DMS53 treated with DMSO at 0.1 percent for 48 hours (cell line): ENCODE measurements around the gene TNFSF8.
A peak's percentile ranks its signal among the peaks of the same experiment; 100 is the strongest.

Experiments used
- DNase-seq: peaks from one replicate; lab custom pipeline; 2025; ENCODE audit not compliant: unreplicated experiment; lab: John Stamatoyannopoulos, UW

Gene TNFSF8

GRCh38 chr9:114906922-114907571 is 23.3 kb downstream of the TNFSF8 start:
- DNase-seq: peak; percentile 78

DNA sequence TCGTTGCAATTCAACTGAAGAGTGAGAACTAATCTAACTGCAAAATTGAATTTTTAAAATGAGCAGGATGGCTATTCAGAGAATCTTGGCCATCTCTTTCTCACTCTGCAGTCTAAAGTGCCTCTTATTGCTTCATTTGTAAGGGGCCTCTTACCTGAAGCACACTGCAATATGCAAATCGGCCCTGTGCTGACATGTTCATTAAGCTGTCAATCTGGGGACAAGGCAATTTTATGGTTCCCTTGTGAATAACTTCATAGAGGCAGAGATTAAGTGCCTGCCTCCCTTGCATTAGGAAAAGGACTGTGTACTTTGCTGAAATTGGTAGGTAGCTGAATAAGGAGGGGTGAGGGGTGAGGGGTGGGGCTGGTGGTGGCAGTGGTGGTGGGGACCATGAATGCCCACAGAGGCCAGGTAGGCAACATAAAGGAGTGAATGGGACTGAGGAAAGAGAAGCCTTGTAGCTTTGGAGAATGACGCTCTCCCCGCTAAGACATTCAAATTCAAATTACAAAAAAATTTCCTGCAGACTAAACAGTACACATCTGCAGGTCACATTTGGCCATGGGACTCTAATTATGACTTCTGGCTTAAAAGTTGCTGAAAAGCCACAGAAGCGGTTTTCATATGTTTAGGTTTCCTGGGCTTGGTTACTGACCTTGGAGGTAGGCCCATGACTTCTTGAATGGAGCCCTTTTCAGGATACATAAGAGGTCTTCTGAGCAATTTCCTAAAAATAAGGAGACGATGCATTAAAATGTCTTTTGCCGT is 25.0 kb downstream of the TNFSF8 start:
- DNase-seq: no peak

DNA sequence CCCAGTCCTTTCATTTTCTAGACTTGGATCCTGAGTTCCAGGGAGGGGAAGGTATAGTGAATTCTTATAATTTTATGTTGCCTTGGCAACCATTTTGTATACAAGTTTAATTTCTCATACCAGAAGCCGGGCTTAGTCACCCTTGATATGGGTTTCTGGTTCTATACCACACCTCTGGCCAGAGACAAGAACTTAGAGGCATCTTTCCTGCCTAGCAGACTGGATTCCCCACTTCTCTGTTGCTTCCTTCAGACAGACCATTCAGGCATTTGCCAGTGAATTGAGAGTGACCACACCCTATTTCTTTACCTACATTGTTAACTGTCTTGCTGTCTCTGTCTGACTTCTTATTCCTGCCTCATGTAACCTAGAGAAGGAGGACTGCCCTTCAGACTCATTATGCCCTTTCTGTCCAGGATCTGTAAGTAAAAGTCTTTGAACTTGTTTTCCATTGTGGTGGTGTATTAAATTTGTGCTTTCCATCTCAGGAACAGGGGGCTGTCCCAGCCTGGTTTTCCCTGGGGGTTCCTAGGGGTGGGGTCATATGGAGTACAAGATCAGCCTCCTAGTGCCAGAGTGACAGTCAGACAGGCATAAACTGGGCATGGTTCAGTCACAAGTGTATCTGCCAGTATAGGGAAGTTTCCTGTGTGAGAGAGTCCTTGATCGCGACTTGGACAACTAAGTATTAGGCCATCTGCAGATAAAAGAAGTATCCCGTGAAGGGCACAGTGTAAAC is 27.4 kb downstream of the TNFSF8 start:
- DNase-seq: no peak

DNA sequence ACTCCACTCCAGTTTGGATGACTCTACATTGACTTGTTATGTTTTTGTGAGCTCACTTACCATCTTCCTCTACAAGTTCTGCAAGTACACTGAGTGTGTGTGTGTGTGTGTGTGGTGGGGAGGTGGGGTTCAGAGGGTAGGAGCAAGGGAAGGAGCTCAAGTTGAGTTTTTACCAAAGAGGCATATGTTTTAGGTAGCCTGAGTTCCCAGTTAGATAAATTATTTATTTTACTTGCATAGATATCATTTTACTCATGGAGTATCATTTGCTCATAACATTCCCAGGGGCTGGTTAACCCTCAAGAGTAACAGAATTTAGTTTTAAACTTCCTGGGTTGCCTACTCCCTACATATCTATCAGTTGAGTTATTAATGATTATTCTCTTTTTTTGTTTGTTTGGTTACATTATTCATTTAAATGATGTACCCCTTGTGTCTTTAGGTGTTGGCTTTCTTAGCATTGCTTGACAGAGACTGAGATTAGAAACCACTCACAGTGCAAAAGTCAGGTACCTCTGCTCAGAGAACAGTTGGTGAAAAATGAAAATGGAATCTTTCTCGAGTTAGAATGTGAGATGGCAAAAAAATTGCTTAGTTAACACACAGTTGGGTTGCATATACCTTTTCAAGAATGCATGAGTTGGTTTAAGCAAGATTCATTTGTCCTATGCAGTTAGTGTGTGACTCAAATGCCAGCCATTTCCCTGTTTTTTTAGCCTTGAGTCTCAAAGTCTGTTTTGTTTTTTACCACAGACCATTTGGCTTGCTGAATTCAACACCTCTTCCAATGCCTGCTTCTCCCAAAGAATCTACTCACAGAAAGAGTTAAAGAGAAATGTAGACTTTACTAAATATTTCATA is 29.2 kb downstream of the TNFSF8 start:
- no peak for DNase-seq

DNA sequence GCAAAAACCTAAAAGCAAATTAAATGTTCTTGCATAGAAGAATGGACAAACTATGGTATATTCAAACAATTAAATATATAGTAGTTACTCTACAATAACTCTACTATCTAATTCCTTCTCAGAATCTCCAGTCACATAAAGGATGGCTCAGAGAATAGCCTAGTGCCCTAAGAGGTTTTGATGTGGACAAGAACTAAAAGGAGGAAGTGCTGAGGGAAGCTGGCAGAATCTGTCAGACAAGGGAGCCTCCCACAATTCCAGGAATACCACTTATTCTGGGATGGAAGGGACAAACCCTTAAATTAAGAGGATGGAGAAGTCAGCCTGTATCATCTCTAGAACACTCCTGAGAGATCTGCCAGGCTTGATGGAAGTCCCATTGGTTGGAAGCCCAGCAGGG is 30.4 kb downstream of the TNFSF8 start:
- no peak for DNase-seq

DNA sequence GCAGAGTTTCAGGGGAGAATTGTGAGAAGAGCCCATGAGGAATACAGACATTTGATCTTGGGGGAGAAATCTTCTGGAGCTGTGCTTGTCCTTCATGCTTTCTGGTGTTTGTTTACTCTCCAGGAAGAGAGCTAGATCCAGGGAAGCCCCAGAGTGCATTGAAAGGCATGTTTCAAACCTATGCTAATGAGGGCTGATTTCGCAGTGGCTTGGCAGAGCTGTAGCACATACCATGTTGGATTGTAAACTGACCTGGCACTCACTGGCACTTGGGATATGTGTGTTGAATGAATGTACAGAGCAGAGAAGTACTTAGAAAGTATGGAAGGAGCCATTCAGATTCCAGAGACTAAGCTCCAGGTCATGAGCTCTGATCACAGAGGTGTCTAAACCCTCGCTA is 30.9 kb downstream of the TNFSF8 start:
- peak; percentile 10 for DNase-seq

DNA sequence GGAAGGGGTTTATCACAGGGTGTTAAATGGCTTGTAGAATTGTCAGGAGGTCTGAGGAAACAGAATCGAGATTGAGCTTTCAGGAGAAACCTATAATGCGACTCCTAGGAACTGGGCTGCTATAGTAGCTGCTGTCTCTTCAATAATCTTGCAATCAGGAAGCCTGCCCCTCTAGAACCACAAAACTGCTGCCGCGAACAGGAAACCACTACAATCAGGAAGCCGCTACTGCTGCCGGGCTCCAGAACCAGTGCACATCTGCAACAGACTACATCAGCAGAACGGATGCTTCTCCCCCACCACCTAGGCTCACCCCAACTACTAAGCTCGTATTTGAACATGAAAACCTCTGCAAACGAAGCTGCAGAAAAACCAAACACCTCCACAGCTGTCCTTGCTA is 31.6 kb downstream of the TNFSF8 start:
- no peak for DNase-seq

DNA sequence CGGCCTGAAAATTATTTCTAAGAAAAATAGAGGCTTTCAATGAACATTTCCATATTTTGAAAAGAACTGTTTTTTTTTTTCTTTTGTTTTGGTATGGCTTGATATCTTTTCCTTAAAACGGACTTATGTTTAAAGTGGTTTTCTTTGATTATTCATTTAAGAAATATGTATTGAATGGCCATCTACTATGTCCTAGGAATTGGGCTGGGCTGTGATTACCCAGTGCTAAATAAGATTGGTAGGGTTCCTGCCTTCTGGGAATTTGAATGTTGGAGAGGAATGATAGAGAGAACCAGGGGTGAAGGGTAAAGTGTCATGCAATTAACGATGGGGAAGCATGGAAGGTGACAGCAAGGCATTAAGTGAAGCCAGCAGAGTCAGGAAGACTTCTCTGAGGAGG is 33.2 kb downstream of the TNFSF8 start:
- no peak for DNase-seq

DNA sequence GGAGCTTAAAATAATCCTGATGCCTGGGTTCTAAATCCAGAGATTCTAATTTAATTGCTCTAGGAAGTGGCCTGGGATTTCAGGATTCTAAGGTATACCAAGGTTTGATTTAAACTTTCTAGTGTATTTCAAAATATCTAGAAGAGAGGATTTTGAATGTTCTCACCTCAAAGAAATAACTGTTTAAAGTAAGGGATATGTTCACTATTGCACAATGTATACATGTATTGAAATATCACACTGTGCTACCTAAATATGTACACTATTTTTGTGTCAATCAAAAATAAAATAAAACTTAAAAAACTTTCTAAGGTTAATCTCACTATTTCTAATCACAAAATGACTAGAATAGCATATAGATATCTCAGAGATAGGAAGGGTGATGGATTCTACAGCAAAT is 34.0 kb downstream of the TNFSF8 start:
- DNase-seq: no peak

- DNase-seq: no peak
These were observed 34.8 kb downstream of the TNFSF8 start for GRCh38 chr9:114895521-114895991.

GRCh38 chr9:114894609-114895433 is 35.6 kb downstream of the TNFSF8 start:
- peak; percentile 73 for DNase-seq

GRCh38 chr9:114894206-114894605 is 36.2 kb downstream of the TNFSF8 start:
- no peak for DNase-seq

- no peak for DNase-seq
These were observed 37.0 kb downstream of the TNFSF8 start for GRCh38 chr9:114893221-114894010.

DNA sequence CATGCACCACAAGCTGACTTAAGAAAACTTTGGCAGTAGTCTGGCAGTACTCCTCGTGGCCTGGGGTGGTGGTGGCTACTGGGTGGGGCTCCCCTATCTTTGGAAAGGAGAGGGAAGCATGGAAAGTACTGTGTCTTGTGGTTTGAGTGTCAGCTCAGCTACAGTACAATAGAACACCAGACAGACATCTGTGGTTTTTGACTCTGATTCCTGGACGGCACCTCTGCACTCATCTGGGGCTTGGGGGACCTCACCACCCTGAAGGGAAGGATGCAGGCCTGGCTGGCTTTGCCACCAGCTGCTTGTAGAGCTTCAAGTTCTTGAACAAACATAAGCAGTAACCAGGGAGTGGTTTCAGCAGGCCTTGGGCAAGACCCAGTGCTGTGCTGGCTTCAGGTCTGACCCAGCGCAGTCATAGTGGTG is 40.6 kb downstream of the TNFSF8 start:
- peak; percentile 57 for DNase-seq

DNA sequence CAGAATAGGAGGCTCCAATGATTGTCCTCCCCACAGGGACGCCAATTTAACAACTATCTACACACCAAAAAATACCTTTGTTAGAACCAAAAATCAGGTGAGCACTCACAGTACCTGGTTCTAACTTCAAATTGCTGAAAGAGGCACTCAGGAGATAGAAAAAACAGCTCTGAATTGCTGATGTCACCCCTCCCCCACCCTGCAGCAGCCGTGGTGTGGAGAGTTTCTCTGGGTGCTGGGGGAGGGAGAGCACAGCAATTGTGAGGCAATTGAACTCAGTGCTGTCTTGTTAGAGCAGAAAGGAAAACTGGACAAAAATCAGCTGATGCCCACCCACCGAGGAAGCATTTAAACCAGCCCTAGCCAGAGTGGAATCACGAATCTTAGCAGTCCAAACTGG is 41.8 kb downstream of the TNFSF8 start:
- no peak for DNase-seq

GRCh38 chr9:114887963-114888362 is 42.4 kb downstream of the TNFSF8 start:
- DNase-seq: no peak

- DNase-seq: no peak
These were observed 45.5 kb downstream of the TNFSF8 start for GRCh38 chr9:114884787-114885452.

- peak; percentile 47 for DNase-seq
These were observed 46.7 kb downstream of the TNFSF8 start for GRCh38 chr9:114883709-114884108.

- no peak for DNase-seq
These were observed 50.1 kb downstream of the TNFSF8 start for GRCh38 chr9:114880291-114880745.
